ENCODE measurements around the gene IRAK2. TPM values are rescaled to one million over a fixed set of nuclear protein-coding genes. Genes with fewer than 3 reads are reported as not detected.

The IRAK2 gene
- total RNA-seq = 1 to 10 TPM; 1.1 to 2.8 TPM

- H3K27ac ChIP-seq = peak within 1 kb of the TSS; percentile 72 to 82
- peak; percentile 96 to 98 for TF ChIP-seq CTCF (IDR thresholded peaks at IDR 0.05)
- peaks cover 0 to 4% of the 10 kb centered on the region in 2 donors for H3K4me1 ChIP-seq
- H3K36me3 ChIP-seq = no peaks in the 10 kb centered on the region
- DNase-seq (ENCODE audit: low spot score) = peak; percentile 74
- H3K27me3 ChIP-seq = no peaks in the 10 kb centered on the region
- peaks cover 0 to 7% of the 10 kb centered on the region in 2 donors for H3K9me3 ChIP-seq
- peak within 1 kb of the TSS; percentile 70 to 79 for H3K4me3 ChIP-seq
Observed at GRCh38 chr3:10164546-10165393, at the start of gene IRAK2. IRAK2 (plus strand) TSS chr3:10164919; CDS start chr3:10164955, 36 bp downstream.

GRCh38 chr3:10115326-10116137 lies 49.2 kb upstream of the IRAK2 start, which contains the start of gene BRK1:
BRK1 (plus strand) TSS chr3:10115675; CDS start chr3:10115702, 27 bp downstream.
- Histone ChIP-seq H3K27ac (peak within 1 kb of the TSS; percentile 76 to 83), H3K36me3 (no peaks in the 10 kb centered on the region), H3K4me3 (peak within 1 kb of the TSS; percentile 91 to 95), H3K4me1 (peaks cover 0 to 25% of the 10 kb centered on the region in 2 donors), H3K9me3 (no peaks in the 10 kb centered on the region), H3K27me3 (no peaks in the 10 kb centered on the region)
- peak; percentile 96 for DNase-seq (ENCODE audit: low spot score)
- TF ChIP-seq CTCF (IDR thresholded peaks at IDR 0.05) = no peak

- no peak for TF ChIP-seq CTCF (IDR thresholded peaks at IDR 0.05)
- Histone ChIP-seq H3K27ac (peak overlapping the region; percentile 76 to 83), H3K4me3 (peak overlapping the region; percentile 91 to 95), H3K27me3 (no peaks in the 10 kb centered on the region), H3K9me3 (no peaks in the 10 kb centered on the region), H3K36me3 (no peaks in the 10 kb centered on the region), H3K4me1 (peaks cover 0 to 25% of the 10 kb centered on the region in 2 donors)
- DNase-seq (ENCODE audit: low spot score) = no peak
Observed at GRCh38 chr3:10116138-10116460, 48.6 kb upstream of the IRAK2 start.

GRCh38 chr3:10116928-10117327 lies 47.8 kb upstream of the IRAK2 start:
- H3K4me1 ChIP-seq = peaks cover 0 to 25% of the 10 kb centered on the region in 2 donors
- no peaks in the 10 kb centered on the region for H3K36me3 ChIP-seq
- H3K27ac ChIP-seq = no peak overlapping the region
- H3K27me3 ChIP-seq = no peaks in the 10 kb centered on the region
- no peaks in the 10 kb centered on the region for H3K9me3 ChIP-seq
- H3K4me3 ChIP-seq = peak overlapping the region in 1 of 2 donors; percentile 95
- TF ChIP-seq CTCF (IDR thresholded peaks at IDR 0.05) = no peak
- DNase-seq (ENCODE audit: low spot score) = no peak

- no peaks in the 10 kb centered on the region for H3K27me3 ChIP-seq
- H3K4me3 ChIP-seq = no peak overlapping the region
- no peaks in the 10 kb centered on the region for H3K9me3 ChIP-seq
- no peak for TF ChIP-seq CTCF (IDR thresholded peaks at IDR 0.05)
- peaks cover 0 to 25% of the 10 kb centered on the region in 2 donors for H3K4me1 ChIP-seq
- H3K36me3 ChIP-seq = peaks cover 4% of the 10 kb centered on the region
- no peak overlapping the region for H3K27ac ChIP-seq
- no peak for DNase-seq (ENCODE audit: low spot score)
Observed at GRCh38 chr3:10119376-10119775, 45.3 kb upstream of the IRAK2 start.
